HepG2 (cell line): ENCODE results near the gene SIN3A. TPM values are rescaled to one million over a fixed set of nuclear protein-coding genes. Genes with fewer than 3 reads are reported as not detected.

Experiments used
- ATAC-seq: fragments of 200-7000 bp; cut with Tn5 transposase; 3 replicates; pipeline ENCODE4 v1.9.1; 2020; ENCODE audit warnings: mild to moderate bottlenecking, moderate library complexity
- BruUV-seq: library from RNA; stranded (reverse); fragments of 400-500 nt; replicated peaks from 2 replicates; lab custom pipeline; 2021; lab: Mats Ljungman, UMichigan
- CTCF ChIA-PET: fragments of 300-600 bp; formaldehyde crosslinking; extraction: SDS; loops from one replicate; lab custom pipeline; 2021; ENCODE audit warnings: low total read pairs, inconsistent platforms, low intra/inter-chr PET ratio; lab: Yijun Ruan, JAX
- POLR2A ChIA-PET: fragments of 350-600 bp; sonication (Branson Sonifier 250); formaldehyde crosslinking; loops from one replicate; lab custom pipeline; 2020; ENCODE audit warnings: antibody characterized with exemption, inconsistent platforms; lab: Yijun Ruan, JAX
- DNase-seq: peaks from one replicate; pipeline ENCODE4 v3.0.0-alpha.2; 2015; ENCODE audit warnings: low spot score
- FAIRE-seq: peaks from 3 replicates; lab custom pipeline; 2011; peaks lifted over from hg19 to GRCh38; lab: Jason Lieb, UNC
- H2AFZ ChIP-seq: one replicate; pipeline ENCODE4 v1.6.1; 2011; ENCODE audit warnings: low read length, inconsistent platforms
- H3K27ac ChIP-seq: fragments of 300-600 bp; 3 replicates; pipeline ENCODE4 v1.8.0; 2011; ENCODE audit warnings: mixed run types, mild to moderate bottlenecking, mixed read lengths, low read length, inconsistent platforms; ENCODE audit not compliant: insufficient read depth; ENCODE audit errors: extremely low read length
- H3K27me3 ChIP-seq, 2 experiments: fragments of 200-600 bp in 1 of 2; 2 replicates in 1 of 2; 3 replicates in 1 of 2; pipeline versions ENCODE4 v1.6.0 to v1.8.0; 2011; ENCODE audit warnings: low read length in 2 of 2, mild to moderate bottlenecking in 2 of 2, moderate library complexity in 2 of 2, inconsistent platforms in 1 of 2; ENCODE audit not compliant: insufficient read depth in 2 of 2, control insufficient read depth in 1 of 2
- H3K36me3 ChIP-seq, 2 experiments: fragments of 200-600 bp in 1 of 2; replicated peaks in 1 of 2; 2 replicates in 1 of 2; 3 replicates in 1 of 2; pipeline versions ENCODE4 v1.5.1 to v1.8.0; 2011; ENCODE audit warnings: low read length in 2 of 2, inconsistent platforms in 1 of 2; ENCODE audit not compliant: insufficient read depth in 2 of 2, control insufficient read depth in 1 of 2
- H3K4me1 ChIP-seq: 2 replicates; pipeline ENCODE4 v1.5.1; 2012; ENCODE audit warnings: low read length, inconsistent platforms; ENCODE audit not compliant: insufficient read depth
- H3K4me2 ChIP-seq: 2 replicates; pipeline ENCODE4 v1.6.0; 2011; ENCODE audit warnings: low read depth, low read length, inconsistent platforms
- H3K4me3 ChIP-seq, 3 experiments: fragments of 200-600 bp in 1 of 3; sonication (generic), shearing (Covaris generic) in 1 of 3; replicated peaks in 1 of 3; 2 replicates each; pipeline ENCODE4 v1.5.1; 2011 to 2016; ENCODE audit warnings: low read length in 3 of 3, inconsistent platforms in 2 of 3, low read depth in 2 of 3, mild to moderate bottlenecking in 2 of 3, control low read depth in 1 of 3, mixed read lengths in 1 of 3; ENCODE audit not compliant: insufficient read depth in 1 of 3
- H3K79me2 ChIP-seq: one replicate; pipeline ENCODE4 v1.6.1; 2011; ENCODE audit warnings: low read length, inconsistent platforms; ENCODE audit not compliant: insufficient read depth
- H3K9ac ChIP-seq: 2 replicates; pipeline ENCODE4 v1.6.0; 2011; ENCODE audit warnings: mild to moderate bottlenecking, low read depth, low read length, inconsistent platforms; ENCODE audit not compliant: insufficient read depth
- H3K9me3 ChIP-seq: 2 replicates; pipeline ENCODE4 v1.5.1; 2012; ENCODE audit warnings: mild to moderate bottlenecking, low read length
- H4K20me1 ChIP-seq: 2 replicates; pipeline ENCODE4 v1.6.0; 2011; ENCODE audit warnings: inconsistent platforms, mild to moderate bottlenecking, low read length, moderate library complexity; ENCODE audit not compliant: insufficient read depth
- ELF4 ChIP-seq: sonication (generic); formaldehyde crosslinking; IDR thresholded peaks from 2 replicates; pipeline ENCODE4 v1.5.0; 2020; ENCODE audit warnings: missing genetic modification reagents, mild to moderate bottlenecking, moderate library complexity, borderline replicate concordance
- FOXA3 ChIP-seq: IDR thresholded peaks from 2 replicates; pipeline ENCODE4 v1.6.1; 2016; ENCODE audit warnings: missing genetic modification reagents, missing compliant biosample characterization
- HINFP ChIP-seq: sonication (generic); formaldehyde crosslinking; IDR thresholded peaks from 2 replicates; pipeline ENCODE4 v1.4.0; 2020; ENCODE audit warnings: low read depth, mild to moderate bottlenecking, missing genetic modification reagents
- RBM22 ChIP-seq: fragments of 200-400 bp; formaldehyde crosslinking; optimal IDR thresholded peaks from 2 replicates; pipeline ENCODE3; 2017; ENCODE audit warnings: mild to moderate bottlenecking, low read length, moderate library complexity
- WIZ ChIP-seq: sonication (generic); formaldehyde crosslinking; IDR thresholded peaks from 2 replicates; pipeline ENCODE4 v1.5.1; 2020; ENCODE audit warnings: mild to moderate bottlenecking, missing genetic modification reagents
- ZBTB34 ChIP-seq: sonication (generic); formaldehyde crosslinking; IDR thresholded peaks from 2 replicates; pipeline ENCODE4 v1.8.0; 2022; ENCODE audit warnings: mild to moderate bottlenecking, missing genetic modification reagents
- ZNF263 ChIP-seq: sonication (generic); formaldehyde crosslinking; IDR thresholded peaks from 2 replicates; pipeline ENCODE4 v1.4.0; 2020; ENCODE audit warnings: missing genetic modification reagents
- ZNF354B ChIP-seq: sonication (generic); formaldehyde crosslinking; IDR thresholded peaks from 2 replicates; pipeline ENCODE4 v1.8.0; 2022; ENCODE audit warnings: mild to moderate bottlenecking, missing genetic modification reagents
- ZNF569 ChIP-seq: sonication (generic); formaldehyde crosslinking; IDR thresholded peaks from 2 replicates; pipeline ENCODE4 v1.5.0; 2020; ENCODE audit warnings: mild to moderate bottlenecking, missing genetic modification reagents, moderate library complexity, borderline replicate concordance
- ZNF841 ChIP-seq: sonication (generic); formaldehyde crosslinking; IDR thresholded peaks from 2 replicates; pipeline ENCODE4 v1.8.1; 2023; ENCODE audit warnings: missing genetic modification reagents, borderline replicate concordance
- WGBS: methylation state at CpG from one replicate; pipeline ENCODE4 v1.1.6; 2017; ENCODE audit warnings: low lambda C conversion rate; 5-methylcytosine and 5-hydroxymethylcytosine counted together
- in situ Hi-C: cut with HindIII; loops from 2 replicates; pipeline ENCODE4 v1.10.0; 2017; ENCODE audit warnings: low pct_unique_long_range_greater_than_20kb; ENCODE audit not compliant: extremely low pct_ligation_motif_present
- intact Hi-C: fragments of 100-400 bp; cut with micrococcal nuclease; formaldehyde crosslinking; loops from one replicate; pipeline ENCODE4 v1.10.0; 2022; ENCODE audit not compliant: unreplicated experiment
- polyA plus RNA-seq, 8 experiments: library from polyadenylated mRNA; depleted of rRNA in 3 of 8; stranded (reverse) in 7 of 8; unstranded in 1 of 8; fragments of >200 nt; fragmentation: Illumina TruSeq in 4 of 8; extraction: Trizol in 4 of 8; gene quantifications; 2 replicates each; pipeline versions ENCODE4 v1.2.1 to v1.2.3, GENCODE V29; 2011 to 2016; ENCODE audit warnings: low read depth in 4 of 8, missing spikeins in 1 of 8, mixed read lengths in 1 of 8; ENCODE audit not compliant: insufficient read depth in 1 of 8
- total RNA-seq, 5 experiments: library from RNA; depleted of rRNA; stranded (reverse); fragments of >200 nt; fragmentation: Illumina TruSeq; extraction: Trizol; gene quantifications; 2 replicates each; pipeline ENCODE4 v1.2.3, GENCODE V29; 2016; ENCODE audit warnings: low read depth in 1 of 5
- TF ChIP-seq, protein P1 (sequence below): sonication (generic); formaldehyde crosslinking; IDR thresholded peaks from 2 replicates; pipeline ENCODE4 v1.8.0; 2022; ENCODE audit warnings: missing genetic modification reagents, mild to moderate bottlenecking, moderate library complexity, borderline replicate concordance

The SIN3A gene
- total and polyA plus RNA-seq, 2 of the 13 experiments (the other 11 are each of a cell fraction or from before 2014, with no cell fraction given): 16.1 to 28.1 TPM

- DNase-seq: no peak
Observed at GRCh38 chr15:75364881-75365280, 86.6 kb downstream of the SIN3A start.

DNA sequence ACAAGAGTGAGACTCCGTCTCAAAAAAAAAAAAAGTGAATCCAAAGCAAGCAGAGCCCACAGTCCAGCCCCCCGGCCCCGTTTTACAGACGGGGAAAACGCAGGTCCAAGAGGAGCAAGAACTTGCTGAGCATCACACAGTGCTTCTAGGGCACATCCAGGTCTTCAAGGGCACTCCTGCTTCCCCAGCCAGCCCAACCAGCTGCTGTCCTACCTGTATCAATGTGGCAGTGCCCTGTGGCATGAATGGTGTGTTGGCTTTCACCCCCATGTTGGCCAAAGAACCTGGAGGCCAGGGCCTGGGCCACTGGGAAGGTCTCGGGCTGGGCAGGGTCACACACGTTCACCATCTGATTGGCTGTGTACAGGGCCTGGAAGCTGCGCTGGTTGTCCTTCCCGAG is 87.7 kb downstream of the SIN3A start:
- ATAC-seq: no peak
- no peak overlapping the region for H3K9ac ChIP-seq
- WGBS: 98% methylated on average over 5 of the region's 9 CpGs
- H3K4me1 ChIP-seq: peaks cover 15% of the 10 kb centered on the region
- ChIA-PET CTCF (no interaction called here), POLR2A (interaction anchor here (2.2 kb wide), 1 partner anchor 10 kb away, joined by 7 read pairs; no protein-coding TSS in a partner anchor)
- H3K9me3 ChIP-seq: no peaks in the 10 kb centered on the region
- H3K27me3 ChIP-seq: no peaks in the 10 kb centered on the region
- no peak overlapping the region for H3K4me2 ChIP-seq
- DNase-seq: no peak
- H2AFZ ChIP-seq: no peak overlapping the region
- peaks cover 5% of the 10 kb centered on the region for H3K79me2 ChIP-seq
- H3K36me3 ChIP-seq: peaks cover 18 to 47% of the 10 kb centered on the region in 2 experiments
- H4K20me1 ChIP-seq: 0 out of 2 replicates have a peak, but pooled peaks cover 4% of the 10 kb centered on the region
- in situ Hi-C loops: loop anchor here (10.0 kb wide), 1 partner anchor 281 kb away; the partner anchor contains the start of genes IMP3 and SNX33
- no TSS peak for BruUV-seq
- FAIRE-seq: no peak
- intact Hi-C loops: loop anchor here (10.0 kb wide), 1 partner anchor 321 kb away; no protein-coding TSS in a partner anchor
- H3K4me3 ChIP-seq: no peak overlapping the region
- no peak overlapping the region for H3K27ac ChIP-seq
- no peak for TF ChIP-seq ZNF569 (CRISPR knock-in tag)
- no peak for TF ChIP-seq RBM22
- TF ChIP-seq WIZ: no peak
- no peak for TF ChIP-seq HINFP (CRISPR knock-in tag)
- TF ChIP-seq ZNF263: no peak
- no peak for TF ChIP-seq ELF4
- no peak for TF ChIP-seq ZBTB34
- no peak for TF ChIP-seq FOXA3 (CRISPR knock-in tag)
- no peak for TF ChIP-seq ZNF841 (CRISPR knock-in tag)

More at GRCh38 chr15:75364881-75365280, 86.6 kb downstream of the SIN3A start:
- 96% methylated on average over 6 of the region's 6 CpGs for WGBS
- Histone ChIP-seq H3K4me1 (peaks cover 26% of the 10 kb centered on the region), H2AFZ (no peak overlapping the region), H3K4me3 (no peak overlapping the region), H4K20me1 (0 out of 2 replicates have a peak, but pooled peaks cover 4% of the 10 kb centered on the region), H3K79me2 (peaks cover 5% of the 10 kb centered on the region), H3K27me3 (no peaks in the 10 kb centered on the region), H3K36me3 (peaks cover 11 to 38% of the 10 kb centered on the region in 2 experiments), H3K4me2 (no peak overlapping the region), H3K9ac (no peak overlapping the region), H3K27ac (no peak overlapping the region), H3K9me3 (no peaks in the 10 kb centered on the region)
- no TSS peak for BruUV-seq
- intact Hi-C loops (loop anchor here (5.0 to 10.0 kb wide), 2 partner anchors 87 to 320 kb away; partner anchors contain the start of gene SIN3A), in situ Hi-C loops (loop anchor here (5.0 to 10.0 kb wide), 2 partner anchors 87 to 280 kb away; partner anchors contain the start of genes IMP3, SIN3A and SNX33)
- no peak for TF ChIP-seq ZNF354B
- TF ChIP-seq, protein P1, sequence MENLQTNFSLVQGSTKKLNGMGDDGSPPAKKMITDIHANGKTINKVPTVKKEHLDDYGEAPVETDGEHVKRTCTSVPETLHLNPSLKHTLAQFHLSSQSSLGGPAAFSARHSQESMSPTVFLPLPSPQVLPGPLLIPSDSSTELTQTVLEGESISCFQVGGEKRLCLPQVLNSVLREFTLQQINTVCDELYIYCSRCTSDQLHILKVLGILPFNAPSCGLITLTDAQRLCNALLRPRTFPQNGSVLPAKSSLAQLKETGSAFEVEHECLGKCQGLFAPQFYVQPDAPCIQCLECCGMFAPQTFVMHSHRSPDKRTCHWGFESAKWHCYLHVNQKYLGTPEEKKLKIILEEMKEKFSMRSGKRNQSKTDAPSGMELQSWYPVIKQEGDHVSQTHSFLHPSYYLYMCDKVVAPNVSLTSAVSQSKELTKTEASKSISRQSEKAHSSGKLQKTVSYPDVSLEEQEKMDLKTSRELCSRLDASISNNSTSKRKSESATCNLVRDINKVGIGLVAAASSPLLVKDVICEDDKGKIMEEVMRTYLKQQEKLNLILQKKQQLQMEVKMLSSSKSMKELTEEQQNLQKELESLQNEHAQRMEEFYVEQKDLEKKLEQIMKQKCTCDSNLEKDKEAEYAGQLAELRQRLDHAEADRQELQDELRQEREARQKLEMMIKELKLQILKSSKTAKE (CRISPR knock-in tag): no peak
- ATAC-seq (no peak), FAIRE-seq (no peak)
- ChIA-PET POLR2A (no interaction called here), CTCF (no interaction called here)
